Head of caudate nucleus (tissue), 42 donors: Measurements from ENCODE around the gene TRIM34.
"Not testable (repeated sequence)": the region's sequence is repeated elsewhere in the genome, so short reads cannot be mapped to it uniquely, and the experiment has no call there.

Experiments
- DNase-seq, 42 donors: peaks; one replicate each; pipeline versions ENCODE4 v3.0.0 to v3.0.0-alpha.2; 2020 to 2021; ENCODE audit warnings: mixed read lengths in 7 of 42
- intact Hi-C: fragments of 100-400 bp; cut with DNase I; formaldehyde crosslinking; loops from one replicate; pipeline ENCODE4 v1.15.0; 2022

The TRIM34 gene

DNA sequence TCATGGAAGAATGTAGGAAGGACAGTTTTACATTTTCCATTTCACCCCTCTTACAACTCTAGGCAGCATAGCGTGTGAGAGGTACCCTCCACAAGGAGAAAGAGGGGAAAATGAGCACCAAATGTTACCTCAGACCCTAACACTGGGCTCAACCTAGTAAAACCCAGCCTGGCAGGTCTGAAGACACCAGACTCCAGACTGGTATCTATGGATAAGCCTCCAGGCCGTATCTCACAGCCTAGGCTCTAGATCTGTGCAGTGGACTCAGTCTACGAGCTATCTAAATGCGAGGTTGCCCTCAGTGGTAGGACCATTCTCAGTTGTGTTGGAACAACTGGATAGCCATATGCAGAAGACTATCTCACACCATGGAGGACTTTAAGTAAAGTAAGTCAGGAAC lies 49.6 kb downstream of the TRIM34 start:
- intact Hi-C loops, result no loop called here
- no peak for DNase-seq

DNA sequence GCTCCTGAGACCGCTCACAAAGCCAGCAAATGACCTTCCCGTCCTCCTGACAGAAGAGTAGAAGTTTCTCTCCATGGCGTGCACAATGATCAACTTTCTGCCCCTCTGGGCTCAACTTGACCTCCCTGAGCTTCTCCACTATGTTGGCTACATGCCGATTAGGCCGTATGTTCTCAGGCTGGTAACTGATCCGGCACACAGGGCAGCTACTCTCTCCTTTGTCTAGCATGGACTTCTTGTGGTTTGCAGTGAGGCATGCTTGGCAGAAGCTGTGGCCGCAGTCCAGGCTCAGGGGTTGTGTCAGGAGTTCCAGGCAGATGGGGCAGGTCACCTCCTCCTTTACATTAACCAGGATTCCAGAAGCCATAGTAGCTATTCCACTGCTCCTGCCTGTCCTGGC lies 55.0 kb downstream of the TRIM34 start:
- no peak for DNase-seq
- intact Hi-C loops, result no loop called here

DNA sequence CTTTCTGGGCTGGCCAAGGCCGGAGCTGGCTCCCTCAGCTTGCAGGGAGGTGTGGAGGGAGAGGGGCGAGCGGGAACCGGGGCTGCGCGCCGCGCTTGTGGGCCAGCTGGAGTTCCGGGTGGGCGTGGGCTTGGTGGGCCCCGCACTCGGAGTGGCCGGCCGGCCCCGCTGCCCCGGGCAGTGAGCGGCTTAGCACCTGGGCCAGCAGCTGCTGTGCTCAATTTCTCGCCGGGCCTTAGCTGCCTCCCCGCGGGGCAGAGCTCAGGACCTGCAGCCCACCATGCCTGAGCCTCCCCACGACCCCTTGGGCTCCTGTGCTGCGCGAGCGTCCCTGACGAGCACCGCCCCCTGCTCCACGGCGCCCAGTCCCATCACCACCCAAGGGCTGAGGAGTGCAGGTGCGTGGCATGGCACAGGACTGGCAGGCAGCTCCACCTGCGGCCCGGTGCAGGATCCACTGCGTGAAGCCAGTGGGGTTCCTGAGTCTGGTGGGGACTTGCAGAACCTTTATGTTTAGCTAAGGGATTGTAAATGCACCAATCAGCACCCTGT lies 58.2 kb downstream of the TRIM34 start:
- DNase-seq, intact Hi-C loops: not testable (repeated sequence)

DNA sequence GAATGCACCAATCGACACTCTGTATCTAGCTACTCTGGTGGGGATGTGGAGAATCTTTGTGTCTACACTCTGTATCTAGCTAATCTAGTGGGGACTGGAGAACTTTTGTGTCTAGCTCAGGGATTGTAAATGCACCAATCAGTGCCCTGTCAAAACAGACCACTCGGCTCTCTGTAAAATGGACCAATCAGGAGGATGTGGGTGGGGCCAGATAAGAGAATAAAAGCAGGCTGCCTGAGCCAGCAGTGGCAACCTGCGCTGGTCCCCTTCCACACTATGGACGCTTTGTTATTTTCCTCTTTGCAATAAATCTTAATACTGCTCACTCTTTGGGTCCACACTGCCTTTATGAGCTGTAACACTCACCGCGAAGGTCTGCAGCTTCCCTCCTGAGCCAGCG lies 58.8 kb downstream of the TRIM34 start:
- intact Hi-C loops, result not testable (repeated sequence)

DNA sequence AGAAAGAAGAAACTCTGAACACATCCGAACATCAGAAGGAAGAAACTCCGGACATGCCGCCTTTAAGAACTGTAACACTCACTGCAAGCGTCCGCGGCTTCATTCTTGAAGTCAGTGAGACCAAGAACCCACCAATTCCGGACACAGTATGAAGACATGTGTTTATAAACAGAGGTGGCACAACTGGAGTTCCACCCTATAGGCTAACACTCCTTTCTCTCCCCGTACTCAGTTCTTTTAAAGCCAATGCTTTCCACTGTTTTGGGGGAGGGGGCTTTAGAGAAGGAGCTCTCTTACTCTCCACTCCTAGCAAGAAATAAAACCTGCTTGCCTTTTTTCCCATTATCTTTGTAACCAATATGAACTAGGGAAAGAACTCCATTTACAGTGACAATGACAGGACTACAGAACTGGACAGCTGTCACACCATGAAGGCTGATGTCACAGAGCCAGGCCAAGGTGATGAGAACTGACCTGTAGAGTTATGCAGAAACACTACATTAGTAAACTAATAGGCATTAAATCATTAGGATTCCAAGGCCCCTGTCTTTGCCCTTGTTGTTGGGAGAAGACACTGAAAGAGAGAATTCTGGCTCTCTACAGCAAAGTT lies 59.3 kb downstream of the TRIM34 start:
- no peak for DNase-seq
- intact Hi-C loops, result no loop called here

More for the DNA sequence above, 58.8 kb downstream of the TRIM34 start:
- DNase-seq, result not testable (repeated sequence)

DNA sequence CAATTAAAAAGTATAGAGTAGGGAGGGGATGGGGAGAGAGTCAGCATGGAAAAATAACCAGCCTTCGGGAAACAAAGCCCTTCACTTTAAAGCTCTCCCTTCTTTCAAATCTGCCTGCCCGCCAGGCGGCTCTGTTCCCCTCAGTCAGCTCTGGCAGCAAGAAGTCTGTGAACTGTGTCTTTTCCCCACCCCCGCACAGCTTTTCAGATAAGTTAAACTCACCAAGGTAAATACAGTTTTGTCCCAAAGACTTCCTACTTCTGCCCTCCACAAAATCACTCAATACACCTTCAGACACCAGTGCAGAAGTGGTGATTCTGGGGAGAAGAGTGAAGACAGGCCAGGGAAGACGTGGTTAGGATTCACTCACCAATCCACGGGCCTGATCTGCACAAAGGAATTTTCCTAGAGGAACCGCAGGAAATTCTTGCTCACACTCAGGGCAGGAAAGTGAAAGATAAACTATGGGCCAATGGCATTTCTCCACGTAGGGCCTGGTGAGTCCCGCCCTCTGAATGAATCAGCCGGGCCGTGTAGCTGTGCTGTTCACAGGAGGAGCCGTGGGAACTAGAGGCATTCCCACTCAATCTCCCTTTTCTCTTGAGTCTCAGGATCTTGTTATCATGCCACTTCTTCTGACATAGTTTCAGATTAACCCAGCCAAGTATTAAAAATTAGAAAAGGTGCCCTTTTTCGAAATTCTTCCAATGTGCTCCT lies 60.0 kb downstream of the TRIM34 start, which contains the start of gene TRIM5:
Gene TRIM5 (minus strand): TSS at position 429 of the 717 bp plus-strand sequence. CDS start 4,897 bp downstream, outside the sequence.
- peak; percentile 36 to 91 (median 72) for DNase-seq
- intact Hi-C loops, result no loop called here

DNA sequence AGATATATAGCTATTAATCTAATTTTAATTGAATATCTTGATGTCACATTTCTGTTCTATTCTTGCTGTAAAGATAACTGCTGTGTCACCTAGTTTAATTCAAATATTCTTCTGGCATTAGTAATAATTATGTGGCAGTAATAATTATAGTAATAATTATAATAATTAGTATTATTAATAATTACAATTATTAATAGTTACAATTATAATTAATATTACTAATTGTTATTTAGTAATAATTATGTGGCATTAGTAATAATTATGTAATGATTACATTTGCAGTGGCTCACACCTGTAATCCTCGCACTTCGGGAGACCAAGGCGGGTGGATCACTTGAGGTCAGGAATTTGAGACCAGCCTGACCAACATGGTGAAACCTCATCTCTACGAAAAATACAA lies 61.6 kb downstream of the TRIM34 start:
- DNase-seq, result no peak
- intact Hi-C loops, result no loop called here

DNA sequence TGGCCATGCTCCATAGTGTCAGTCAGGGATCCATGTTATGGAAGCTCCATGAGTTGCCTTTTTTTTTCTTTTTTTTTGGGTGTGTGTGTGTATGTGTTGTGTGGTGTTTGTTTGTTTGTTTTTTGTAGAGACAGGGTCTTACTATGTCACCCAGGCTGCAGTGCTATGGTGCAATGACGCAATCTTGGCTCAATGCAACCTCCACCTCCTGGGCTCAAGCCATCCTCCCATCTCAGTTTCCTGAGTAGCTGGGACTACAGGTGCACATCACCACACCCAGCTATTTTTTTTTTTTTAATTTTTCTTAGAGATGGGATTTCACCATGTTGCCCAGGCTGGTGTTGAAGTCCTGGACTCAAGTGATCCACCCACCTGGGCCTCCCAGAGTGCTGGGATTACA lies 63.7 kb downstream of the TRIM34 start:
- intact Hi-C loops, result no loop called here

DNA sequence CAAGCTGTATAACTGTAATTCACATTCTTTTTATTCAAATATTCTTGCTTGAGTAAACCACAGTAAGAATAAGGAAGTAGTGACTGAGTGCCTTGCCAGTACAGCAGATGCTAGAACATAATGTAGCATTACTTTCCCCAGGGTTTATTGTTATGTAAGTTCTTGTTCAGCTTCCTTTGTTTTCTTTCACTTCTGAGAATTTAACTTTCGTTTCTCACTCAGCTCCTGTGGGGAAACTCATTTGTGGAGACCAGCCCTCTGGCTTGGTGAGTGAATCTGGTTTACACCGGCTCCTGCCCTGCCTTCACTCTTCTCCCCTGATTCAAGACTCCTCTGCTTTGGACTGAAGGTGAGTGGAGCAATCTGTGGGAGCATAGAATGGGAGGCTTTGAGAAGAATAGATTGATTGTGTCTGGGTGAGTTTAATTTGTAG lies 64.8 kb downstream of the TRIM34 start, which contains the start of gene TRIM22:
Gene TRIM22 (plus strand): TSS at position 240 of the 433 bp plus-strand sequence. CDS start 6,443 bp downstream, outside the sequence.
- intact Hi-C loops, result no loop called here
- DNase-seq, result peak in 10 of 42 donors; percentile 16 to 67 (median 26)

More for the DNA sequence above, 63.7 kb downstream of the TRIM34 start:
- DNase-seq, result no peak

DNA sequence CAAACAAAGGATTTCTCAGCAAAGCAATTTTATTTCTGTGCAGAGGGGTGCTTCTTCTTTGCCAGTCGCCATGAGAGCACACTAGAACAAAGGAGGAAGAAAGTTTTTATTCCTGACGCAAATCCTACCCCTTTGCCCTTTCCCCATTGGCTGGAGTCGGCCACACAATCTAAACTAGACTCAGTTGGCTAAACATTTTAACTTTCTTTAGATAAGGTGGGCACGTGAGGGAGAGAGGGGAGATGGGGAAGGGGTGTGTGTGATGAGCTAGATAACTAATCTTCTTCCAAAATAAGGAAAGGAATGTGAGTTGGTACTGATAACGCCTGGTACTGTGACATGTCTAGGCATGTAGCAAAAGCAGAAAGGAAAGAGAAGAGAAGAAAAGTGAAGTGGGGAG lies 65.4 kb downstream of the TRIM34 start:
- peak in 1 of 42 donors; percentile 12 for DNase-seq
- intact Hi-C loops, result no loop called here

DNA sequence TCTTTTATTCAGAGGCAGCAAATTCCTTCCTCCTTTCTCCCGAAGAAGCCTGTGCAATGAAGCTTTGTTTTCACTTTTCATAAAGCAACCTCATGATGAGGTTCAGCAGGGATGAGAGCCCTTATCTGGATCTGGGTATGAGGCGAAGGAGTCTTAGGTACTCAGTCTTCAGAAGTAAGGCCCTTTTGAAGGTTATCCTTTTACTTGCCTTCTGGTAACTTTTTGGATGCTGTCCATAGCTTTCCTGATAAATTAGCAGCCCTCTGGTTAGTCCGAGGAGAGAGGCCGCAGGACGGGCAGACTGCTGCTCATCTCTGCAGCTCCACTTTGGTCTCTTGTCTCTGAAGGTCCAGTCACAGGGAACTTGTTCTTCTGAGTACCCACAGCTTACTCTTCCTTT lies 65.9 kb downstream of the TRIM34 start:
- DNase-seq, result no peak
- intact Hi-C loops, result no loop called here

DNA sequence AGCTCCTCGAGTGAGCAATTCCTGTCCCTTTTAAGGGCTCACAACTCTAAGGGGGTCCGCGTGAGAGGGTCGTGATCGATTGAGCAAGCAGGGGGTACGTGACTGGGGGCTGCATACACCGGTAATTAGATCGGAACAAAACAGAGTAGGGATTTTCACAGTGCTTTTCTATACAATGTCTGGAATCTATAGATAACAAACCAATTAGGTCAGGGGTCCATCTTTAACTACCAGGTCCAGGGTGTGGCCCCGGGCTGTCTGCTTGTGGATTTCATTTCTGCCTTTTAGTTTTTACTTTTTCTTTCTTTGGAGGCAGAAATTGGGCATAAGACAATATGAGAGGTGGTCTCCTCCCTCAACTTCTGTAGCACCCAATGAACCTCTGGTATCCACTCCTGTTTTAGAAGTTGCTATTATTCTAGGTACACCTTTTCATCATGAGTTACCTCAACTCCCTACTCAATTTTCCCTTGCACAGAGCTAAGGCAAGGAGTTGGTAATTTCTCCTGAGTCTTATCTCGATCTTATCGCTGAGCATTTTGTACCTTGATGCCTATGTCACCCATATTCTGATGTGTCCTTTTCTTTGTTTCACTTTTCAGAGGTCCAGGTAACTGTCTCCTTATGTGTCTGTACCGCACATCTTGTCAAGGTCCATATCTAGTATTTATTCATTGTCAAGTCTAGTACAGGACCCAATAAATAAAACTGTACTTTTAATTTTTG lies 66.6 kb downstream of the TRIM34 start:
- intact Hi-C loops, DNase-seq: not testable (repeated sequence)

DNA sequence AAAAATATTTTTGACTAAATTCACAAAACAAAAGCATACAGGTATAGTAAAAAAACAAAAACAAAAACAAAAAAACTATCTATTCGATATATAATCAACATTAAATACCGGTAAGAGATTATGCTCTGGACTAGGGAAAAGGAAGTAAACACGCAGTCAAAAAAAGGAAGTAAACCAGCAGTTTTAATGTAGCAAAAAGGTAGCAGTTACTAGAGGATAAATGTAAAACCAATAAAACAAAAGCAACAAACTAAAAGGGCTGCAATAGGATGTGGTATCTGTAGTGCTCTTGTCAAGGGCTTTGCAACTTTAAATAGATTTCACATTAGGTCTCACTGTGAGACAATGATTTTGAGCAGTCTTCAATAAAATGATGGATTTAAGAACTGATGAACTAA lies 67.2 kb downstream of the TRIM34 start:
- intact Hi-C loops, result no loop called here

More for the DNA sequence above, 67.2 kb downstream of the TRIM34 start:
- no peak for DNase-seq
